NCI-H526 treated with DMSO at 0.1 percent for 48 hours (cell line): ENCODE measurements around the gene CTNNA2.

Source experiments
- DNase-seq: peaks from one replicate; lab custom pipeline; 2025; lab: John Stamatoyannopoulos, UW

CTNNA2 gene

GRCh38 chr2:80217446-80217845 is 704.6 kb downstream of the CTNNA2 start:
- DNase-seq = no peak

GRCh38 chr2:80222644-80223043 is 709.8 kb downstream of the CTNNA2 start:
- DNase-seq = no peak

DNA sequence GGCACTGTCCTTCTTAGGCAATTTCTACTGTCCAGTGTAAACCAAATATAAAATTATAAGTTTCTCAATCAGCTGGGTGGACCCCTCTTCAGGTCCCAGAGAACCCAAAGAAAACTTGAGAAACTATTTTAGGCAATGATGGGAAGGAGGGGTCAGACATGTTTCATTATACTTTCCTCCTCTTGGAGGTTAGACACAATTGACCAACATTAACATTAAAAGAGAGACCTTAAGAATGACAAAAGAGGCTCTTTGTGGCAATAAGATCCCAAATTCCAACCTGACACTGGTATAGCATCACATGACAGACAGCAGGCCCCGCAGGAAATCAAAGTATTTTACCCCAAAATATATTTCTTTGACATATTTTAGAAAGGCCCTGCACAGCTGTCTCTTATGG is 718.6 kb downstream of the CTNNA2 start:
- DNase-seq = no peak

- no peak for DNase-seq
These were observed 720.5 kb downstream of the CTNNA2 start for GRCh38 chr2:80233333-80233732.

DNA sequence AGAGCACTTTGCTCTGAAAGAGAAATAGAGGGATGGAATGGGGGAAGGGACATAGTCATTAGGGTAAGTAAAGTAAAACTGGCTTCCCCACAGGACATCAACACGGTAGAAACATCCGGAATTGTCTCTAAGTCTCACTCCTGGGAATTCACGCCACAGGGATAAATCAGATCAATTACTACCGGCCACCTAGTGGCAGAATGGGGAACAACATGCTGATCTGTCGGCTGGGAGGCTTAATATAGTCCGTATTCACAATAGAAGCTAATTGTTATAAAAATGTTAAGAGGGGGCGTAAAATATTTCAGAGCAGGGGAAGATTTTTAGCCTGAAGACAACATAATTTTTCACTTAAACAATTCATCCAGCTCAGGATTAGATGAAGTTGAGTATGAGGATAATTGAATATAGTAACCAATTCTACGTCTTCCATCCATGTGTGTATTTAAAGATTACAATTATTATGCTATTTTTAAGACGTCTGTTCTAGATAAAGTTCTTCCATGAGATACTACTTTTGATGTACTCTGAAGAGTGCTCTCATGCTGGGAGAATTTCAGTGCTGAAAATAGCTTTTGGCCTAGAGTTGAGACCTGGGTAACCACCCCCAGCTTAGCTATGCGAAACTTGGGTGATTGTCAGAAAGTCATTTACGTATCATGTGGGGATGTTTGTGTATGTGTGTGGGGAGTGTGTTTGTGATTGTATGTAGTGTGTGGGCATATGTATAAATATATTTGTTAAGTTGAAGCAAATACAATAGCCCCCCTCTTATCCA is 726.0 kb downstream of the CTNNA2 start:
- peak; percentile 6 for DNase-seq

DNA sequence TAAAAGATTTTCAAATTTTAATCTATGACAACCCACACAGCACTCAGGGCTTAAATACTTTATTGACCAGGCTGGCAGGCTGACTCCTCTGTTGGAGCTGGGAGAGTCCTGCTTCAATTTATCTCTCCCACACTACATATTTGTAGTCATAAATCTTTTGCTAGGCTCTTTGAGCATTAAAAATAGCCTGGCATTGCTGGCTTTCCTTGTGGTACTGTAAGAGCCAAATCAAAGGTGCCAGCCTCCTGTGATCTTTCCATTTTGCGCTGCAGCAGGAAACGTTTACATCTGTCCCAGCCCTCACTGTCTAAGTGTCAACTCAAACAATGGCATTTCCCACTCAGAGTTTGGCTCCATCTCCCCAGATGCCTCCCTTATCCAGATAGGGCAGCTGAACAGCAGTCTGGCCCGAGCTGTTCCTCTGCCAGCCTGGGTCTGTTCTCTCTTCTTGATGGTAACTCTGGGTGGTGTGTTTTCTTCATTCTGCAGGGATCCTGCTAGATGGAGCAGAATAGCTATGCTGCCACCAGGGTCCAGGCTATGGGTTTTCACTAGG is 729.6 kb downstream of the CTNNA2 start:
- no peak for DNase-seq

DNA sequence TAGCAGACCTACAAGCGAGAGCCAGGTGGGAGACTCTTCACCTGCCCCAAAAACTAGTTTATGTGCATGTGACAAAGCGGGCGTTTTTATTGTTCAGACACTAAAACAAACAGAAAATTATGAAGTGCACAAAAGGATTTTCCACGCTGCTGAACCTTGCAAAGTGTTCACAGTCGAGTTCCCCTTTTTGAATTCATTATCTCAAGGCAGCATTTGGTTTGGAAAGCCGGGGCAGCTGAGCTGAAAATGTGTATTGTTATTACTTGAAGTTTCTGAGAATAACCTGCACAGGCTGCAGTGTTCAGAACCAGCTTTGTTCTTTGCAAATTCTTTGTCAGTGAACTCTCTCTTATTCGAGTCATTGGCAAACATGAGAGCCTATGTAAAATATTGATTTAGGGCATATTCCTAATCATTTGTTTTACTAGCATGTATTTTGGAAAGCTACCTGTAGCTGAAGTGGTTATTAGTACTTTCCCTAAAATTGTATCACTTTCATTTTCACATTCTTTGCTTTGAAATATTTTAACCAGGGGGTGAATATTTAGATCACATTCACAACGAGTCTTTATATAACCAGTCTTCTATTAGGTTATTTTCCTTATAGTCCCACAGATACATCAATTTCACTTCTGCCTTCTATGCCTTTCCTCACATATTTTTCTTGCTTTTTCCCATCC is 732.2 kb downstream of the CTNNA2 start:
- DNase-seq = peak; percentile 16

DNA sequence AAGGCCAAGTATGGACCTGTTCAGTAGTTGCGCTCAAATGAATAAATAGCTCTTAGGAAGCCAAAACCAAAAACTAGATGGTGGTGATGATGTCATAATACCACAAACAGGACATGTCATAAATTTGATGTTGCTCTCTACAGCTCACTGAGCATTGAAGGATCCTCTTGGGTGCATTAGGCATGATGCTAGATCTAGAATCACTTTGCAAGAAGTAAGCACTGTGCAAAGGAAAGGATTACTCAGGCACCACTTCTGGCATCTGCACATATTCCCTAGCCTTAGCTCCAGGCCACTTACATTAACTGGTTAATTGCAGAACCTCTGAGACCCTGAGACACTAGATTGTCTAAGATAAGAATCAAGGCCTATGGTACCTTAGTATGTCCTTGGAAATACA is 733.7 kb downstream of the CTNNA2 start:
- no peak for DNase-seq

DNA sequence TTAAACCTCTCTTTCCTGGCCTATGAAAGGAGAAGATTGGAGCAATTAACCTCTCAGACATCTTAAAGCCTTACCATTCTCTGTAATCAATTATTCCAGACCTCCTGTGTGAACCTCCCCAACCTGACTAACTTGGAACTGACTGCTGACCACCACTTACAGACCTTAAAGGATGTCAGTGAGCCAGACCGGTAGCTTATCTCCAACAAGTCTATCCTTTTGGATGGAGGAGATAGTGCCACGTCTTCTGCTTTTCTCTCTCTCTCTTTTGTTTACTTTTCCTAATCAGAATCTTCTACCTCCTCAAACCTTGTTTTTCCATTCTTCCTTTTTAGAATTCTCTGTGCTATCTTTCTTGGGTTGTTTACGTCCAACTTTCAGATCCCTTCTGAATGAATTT is 734.5 kb downstream of the CTNNA2 start:
- DNase-seq = no peak

DNA sequence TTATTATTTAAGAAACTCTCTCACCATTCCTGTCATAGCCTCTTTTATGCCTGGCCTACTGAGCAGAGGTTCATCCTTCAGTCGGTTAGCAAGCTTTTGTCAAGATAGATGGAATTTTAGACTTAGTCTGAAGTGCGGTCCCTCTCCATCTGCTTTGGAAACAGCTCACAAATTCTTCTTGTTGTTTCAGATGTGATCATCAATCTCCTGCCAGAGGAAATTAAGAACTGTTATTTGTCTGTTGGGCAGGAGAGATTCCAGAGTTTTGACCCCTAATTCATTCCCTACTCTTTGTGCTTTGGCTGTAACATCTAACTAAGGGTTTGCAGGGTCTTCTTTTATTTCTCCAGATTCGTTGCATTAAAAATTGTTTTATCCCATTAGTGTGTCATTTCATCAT is 735.3 kb downstream of the CTNNA2 start:
- DNase-seq = no peak

DNA sequence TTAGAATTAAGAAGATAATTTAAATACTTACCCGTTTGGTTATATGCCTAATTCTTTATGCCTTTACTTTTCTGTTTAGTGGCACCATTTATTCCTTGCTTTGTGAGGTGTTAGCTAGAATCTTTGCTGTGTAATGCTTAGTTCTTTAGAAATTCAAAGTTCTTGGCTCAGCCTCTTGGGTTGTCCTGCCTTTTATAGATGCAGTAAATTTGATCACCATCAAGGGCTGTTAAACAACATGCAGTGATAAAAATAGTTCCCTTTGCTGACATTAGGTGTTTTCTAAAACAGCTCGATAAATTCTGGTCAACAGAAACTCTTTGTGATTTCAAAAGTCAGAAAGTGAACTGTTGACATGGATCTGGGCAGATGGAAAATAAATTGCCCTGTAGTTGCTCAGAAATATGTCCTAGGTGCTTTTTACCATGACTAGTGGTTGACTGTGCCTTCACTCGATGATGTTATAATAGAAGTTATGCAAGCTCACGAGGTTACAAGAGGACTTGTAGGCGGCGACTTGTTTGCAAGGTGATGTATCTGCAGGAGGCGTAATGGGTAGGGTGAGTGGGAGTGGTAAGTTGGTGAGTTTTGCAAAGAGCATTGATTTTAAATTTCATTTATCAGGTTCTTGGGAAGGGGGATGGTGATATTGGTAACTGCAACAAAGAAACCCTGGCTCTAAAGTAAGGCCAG is 739.6 kb downstream of the CTNNA2 start:
- DNase-seq = no peak

GRCh38 chr2:80255918-80256781 is 743.3 kb downstream of the CTNNA2 start:
- DNase-seq = no peak

- no peak for DNase-seq
These were observed 743.9 kb downstream of the CTNNA2 start for GRCh38 chr2:80256782-80257167.

GRCh38 chr2:80257450-80257849 is 744.6 kb downstream of the CTNNA2 start:
- no peak for DNase-seq

DNA sequence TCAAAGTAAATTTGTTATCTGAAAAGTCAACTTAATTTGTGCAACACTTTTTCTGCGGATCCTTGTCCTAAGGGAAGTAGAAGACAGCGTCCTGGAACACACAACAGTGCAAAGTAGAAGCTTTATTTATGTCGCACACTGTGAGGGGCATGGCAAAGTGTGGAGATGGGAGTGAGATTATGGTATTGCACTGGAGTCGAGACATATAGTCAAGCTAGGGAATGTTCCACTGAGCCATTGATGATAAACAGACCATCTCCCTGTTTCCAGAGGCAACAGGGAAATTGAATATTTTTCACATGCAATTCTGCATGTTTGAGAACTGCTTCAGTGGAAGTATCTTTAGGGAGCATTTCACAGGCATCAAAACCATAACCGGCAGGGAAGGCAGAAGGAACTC is 745.5 kb downstream of the CTNNA2 start:
- DNase-seq = no peak

- no peak for DNase-seq
These were observed 745.9 kb downstream of the CTNNA2 start for GRCh38 chr2:80258793-80259192.

DNA sequence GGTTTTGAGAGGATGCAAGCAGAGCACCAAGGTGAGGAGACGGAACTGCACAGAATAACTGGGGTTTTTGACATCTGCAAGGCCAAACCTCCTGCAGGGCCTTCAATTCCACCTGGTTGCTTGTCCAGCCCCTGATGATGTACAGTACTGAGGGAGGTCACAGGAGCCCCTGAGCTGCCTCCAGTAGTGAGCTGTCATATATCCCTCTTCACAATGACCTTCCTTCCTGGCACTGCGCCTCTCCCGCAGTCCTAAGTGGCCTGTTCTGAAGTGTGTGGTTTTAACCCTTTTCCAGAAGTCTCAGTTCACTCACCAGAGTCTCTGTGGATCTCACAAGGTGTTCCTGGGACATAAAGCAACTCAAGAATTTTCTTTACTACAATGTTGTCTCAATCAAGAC is 746.4 kb downstream of the CTNNA2 start:
- DNase-seq = no peak

DNA sequence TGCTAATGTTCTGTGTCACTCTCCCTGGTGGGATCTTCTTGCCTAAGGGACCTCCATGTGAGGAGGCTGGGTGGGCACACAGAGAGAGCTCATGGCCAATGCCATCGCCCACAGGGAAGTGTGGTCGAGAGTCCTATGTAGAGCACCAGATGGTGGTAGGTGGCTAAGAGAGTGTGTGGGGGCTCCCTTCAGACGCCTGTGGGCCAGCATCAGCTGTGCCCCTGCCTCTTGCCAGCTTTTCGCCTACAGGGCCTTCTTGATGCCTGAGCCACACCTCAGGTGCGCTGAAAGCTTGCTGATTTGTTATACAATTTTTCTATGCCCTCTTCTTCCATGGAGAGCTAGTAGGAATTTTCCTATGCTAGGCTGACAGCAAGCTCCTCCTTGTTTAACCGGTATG is 753.4 kb downstream of the CTNNA2 start:
- no peak for DNase-seq

GRCh38 chr2:80269806-80270205 is 757.0 kb downstream of the CTNNA2 start:
- peak; percentile 39 for DNase-seq

GRCh38 chr2:80280598-80280997 is 767.7 kb downstream of the CTNNA2 start:
- DNase-seq = no peak

GRCh38 chr2:80281049-80281448 is 768.2 kb downstream of the CTNNA2 start:
- no peak for DNase-seq

GRCh38 chr2:80288576-80288975 is 775.7 kb downstream of the CTNNA2 start:
- DNase-seq = no peak
